Measurements from ENCODE around the gene MLLT10. TPM values are rescaled to one million over a fixed set of nuclear protein-coding genes. Genes with fewer than 3 reads are reported as not detected.
A peak's percentile ranks its signal among the peaks of the same experiment; 100 is the strongest.

Gene MLLT10
- total and polyA plus RNA-seq, 9 of the 15 experiments (the other 6 are each of a cell fraction or from before 2014, with no cell fraction given) = 18.8 to 81.4 (median 64.2) TPM

DNA sequence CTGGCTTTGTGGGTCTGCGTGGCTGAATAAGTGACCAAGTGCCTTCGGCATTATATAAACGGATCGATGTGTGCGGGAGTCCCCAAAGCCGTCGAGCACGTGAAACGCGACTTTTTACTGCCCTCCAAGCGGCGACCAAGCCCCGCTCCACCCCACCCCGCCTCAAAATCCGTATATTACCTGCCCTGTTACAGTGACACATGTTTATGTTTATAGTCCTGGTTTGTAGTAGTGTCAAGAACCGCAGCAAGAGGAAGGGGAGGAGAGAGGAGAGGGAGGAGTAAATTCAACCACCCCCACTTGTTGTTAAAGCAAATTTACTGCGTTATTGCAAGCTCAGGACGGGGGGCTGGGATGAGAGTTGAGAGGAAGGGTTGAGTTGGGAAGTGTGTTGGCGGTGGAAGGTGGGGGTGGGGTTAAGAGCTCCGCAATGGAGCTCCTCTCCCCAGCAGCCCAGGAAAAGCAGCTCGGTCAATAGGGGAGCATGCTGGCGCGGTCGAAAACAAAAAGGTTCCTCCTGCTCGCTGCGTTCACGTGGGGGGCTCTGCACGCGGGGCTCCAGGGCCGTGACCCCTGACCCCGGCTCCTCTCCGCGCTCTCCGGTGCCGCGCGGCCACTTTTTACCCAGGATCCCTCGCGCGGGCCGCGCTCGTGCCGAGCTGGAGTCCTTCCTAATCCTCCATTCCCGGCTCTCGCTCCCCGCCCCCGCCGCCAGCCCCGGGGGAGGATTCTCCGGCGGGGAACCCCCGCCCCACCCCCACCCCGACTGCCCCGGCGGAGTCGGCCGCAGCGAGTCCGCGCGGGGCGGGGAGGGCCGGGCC lies 8.5 kb upstream of the MLLT10 start, which contains the start of gene SKIDA1 (continued):
- TF ChIP-seq ZC3H11A (IDR thresholded peaks at IDR 0.05; ENCODE audit: low read depth, low read length) = no peak
- no peak; the same call in 1 of the 2 replicates for TF ChIP-seq MYNN (IDR thresholded peaks at IDR 0.05)
- TF ChIP-seq MYNN (CRISPR knock-in tag; IDR thresholded peaks at IDR 0.05) = no peak
- TF ChIP-seq, protein P1, sequence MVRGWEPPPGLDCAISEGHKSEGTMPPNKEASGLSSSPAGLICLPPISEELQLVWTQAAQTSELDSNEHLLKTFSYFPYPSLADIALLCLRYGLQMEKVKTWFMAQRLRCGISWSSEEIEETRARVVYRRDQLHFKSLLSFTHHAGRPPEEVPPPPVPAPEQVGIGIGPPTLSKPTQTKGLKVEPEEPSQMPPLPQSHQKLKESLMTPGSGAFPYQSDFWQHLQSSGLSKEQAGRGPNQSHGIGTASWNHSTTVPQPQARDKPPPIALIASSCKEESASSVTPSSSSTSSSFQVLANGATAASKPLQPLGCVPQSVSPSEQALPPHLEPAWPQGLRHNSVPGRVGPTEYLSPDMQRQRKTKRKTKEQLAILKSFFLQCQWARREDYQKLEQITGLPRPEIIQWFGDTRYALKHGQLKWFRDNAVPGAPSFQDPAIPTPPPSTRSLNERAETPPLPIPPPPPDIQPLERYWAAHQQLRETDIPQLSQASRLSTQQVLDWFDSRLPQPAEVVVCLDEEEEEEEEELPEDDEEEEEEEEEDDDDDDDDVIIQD (CRISPR knock-in tag; IDR thresholded peaks at IDR 0.05) = no peak
- peak; percentile 61 to 73; a peak in 2 of 4 replicates for TF ChIP-seq ARNT (IDR thresholded peaks at IDR 0.05)
- TF ChIP-seq XRCC4 (IDR thresholded peaks at IDR 0.05; ENCODE audit: extremely low read depth, insufficient read depth, insufficient read length) = no peak
- TF ChIP-seq, protein P2, sequence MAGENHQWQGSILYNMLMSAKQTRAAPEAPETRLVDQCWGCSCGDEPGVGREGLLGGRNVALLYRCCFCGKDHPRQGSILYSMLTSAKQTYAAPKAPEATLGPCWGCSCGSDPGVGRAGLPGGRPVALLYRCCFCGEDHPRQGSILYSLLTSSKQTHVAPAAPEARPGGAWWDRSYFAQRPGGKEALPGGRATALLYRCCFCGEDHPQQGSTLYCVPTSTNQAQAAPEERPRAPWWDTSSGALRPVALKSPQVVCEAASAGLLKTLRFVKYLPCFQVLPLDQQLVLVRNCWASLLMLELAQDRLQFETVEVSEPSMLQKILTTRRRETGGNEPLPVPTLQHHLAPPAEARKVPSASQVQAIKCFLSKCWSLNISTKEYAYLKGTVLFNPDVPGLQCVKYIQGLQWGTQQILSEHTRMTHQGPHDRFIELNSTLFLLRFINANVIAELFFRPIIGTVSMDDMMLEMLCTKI (IDR thresholded peaks at IDR 0.05; ENCODE audit: partially characterized antibody) = no peak
- peak; percentile 84; the same call in 1 of the 2 replicates for TF ChIP-seq PHF8 (IDR thresholded peaks at IDR 0.05; ENCODE audit: borderline replicate concordance, low read length)
- no peak for TF ChIP-seq EZH2 (IDR thresholded peaks at IDR 0.05; ENCODE audit: borderline replicate concordance, low read depth, low read length)
- no peak for TF ChIP-seq MED1 (CRISPR knock-in tag; IDR thresholded peaks at IDR 0.05; ENCODE audit: borderline replicate concordance)
- peak; percentile 53; the same call in 1 of the 2 replicates for TF ChIP-seq CBFB (CRISPR knock-in tag; IDR thresholded peaks at IDR 0.05)
- TF ChIP-seq, protein P3, sequence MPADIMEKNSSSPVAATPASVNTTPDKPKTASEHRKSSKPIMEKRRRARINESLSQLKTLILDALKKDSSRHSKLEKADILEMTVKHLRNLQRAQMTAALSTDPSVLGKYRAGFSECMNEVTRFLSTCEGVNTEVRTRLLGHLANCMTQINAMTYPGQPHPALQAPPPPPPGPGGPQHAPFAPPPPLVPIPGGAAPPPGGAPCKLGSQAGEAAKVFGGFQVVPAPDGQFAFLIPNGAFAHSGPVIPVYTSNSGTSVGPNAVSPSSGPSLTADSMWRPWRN (IDR thresholded peaks at IDR 0.05; ENCODE audit: low read depth) = peak; percentile 58
- no peak for TF ChIP-seq ZNF586 (CRISPR knock-in tag; conservative IDR thresholded peaks at IDR 0.05)
- TF ChIP-seq, protein P4, sequence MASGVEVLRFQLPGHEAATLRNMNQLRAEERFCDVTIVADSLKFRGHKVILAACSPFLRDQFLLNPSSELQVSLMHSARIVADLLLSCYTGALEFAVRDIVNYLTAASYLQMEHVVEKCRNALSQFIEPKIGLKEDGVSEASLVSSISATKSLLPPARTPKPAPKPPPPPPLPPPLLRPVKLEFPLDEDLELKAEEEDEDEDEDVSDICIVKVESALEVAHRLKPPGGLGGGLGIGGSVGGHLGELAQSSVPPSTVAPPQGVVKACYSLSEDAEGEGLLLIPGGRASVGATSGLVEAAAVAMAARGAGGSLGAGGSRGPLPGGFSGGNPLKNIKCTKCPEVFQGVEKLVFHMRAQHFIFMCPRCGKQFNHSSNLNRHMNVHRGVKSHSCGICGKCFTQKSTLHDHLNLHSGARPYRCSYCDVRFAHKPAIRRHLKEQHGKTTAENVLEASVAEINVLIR (CRISPR knock-in tag; IDR thresholded peaks at IDR 0.05) = 0 out of 2 replicates have a peak, but pooled peaks have one; percentile 17
- TF ChIP-seq ZBED1 (IDR thresholded peaks at IDR 0.05) = no peak
- TF ChIP-seq ZNF445 (CRISPR knock-in tag; IDR thresholded peaks at IDR 0.05; ENCODE audit: low read depth) = 0 out of 2 replicates have a peak, but pooled peaks have one; percentile 7
- TF ChIP-seq FOXA3 (CRISPR knock-in tag; conservative IDR thresholded peaks at IDR 0.05 in 1 of 2, IDR thresholded peaks at IDR 0.05 in 1 of 2) = peak in 1 of 2 experiments; percentile 88; a peak in 2 of 4 replicates
- no peak for TF ChIP-seq ZNF699 (CRISPR knock-in tag; IDR thresholded peaks at IDR 0.05; ENCODE audit: insufficient replicate concordance)
- TF ChIP-seq SNRNP70 (optimal IDR thresholded peaks at IDR 0.05; ENCODE audit: low read depth, low read length) = no peak
- TF ChIP-seq ETV5 (CRISPR knock-in tag; IDR thresholded peaks at IDR 0.05; ENCODE audit: low read depth) = no peak; the same call in 1 of the 2 replicates
- TF ChIP-seq ZNF354B (CRISPR knock-in tag; IDR thresholded peaks at IDR 0.05) = no peak
- TF ChIP-seq ZNF253 (CRISPR knock-in tag; conservative IDR thresholded peaks at IDR 0.05) = no peak
- no peak for TF ChIP-seq SMARCC2 (IDR thresholded peaks at IDR 0.05; ENCODE audit: low read depth)
- peak; percentile 81 for TF ChIP-seq SUPT5H (IDR thresholded peaks at IDR 0.05)
- no peak for TF ChIP-seq BCL6 (CRISPR knock-in tag; IDR thresholded peaks at IDR 0.05)
- no peak for TF ChIP-seq MEF2A (IDR thresholded peaks at IDR 0.05; ENCODE audit: control insufficient read depth, low read depth, low read length)
